ENCODE results near the gene UBE2E1. TPM values are rescaled to one million over a fixed set of nuclear protein-coding genes. Genes with fewer than 3 reads are reported as not detected.
A peak's percentile ranks its signal among the peaks of the same experiment; 100 is the strongest.
"Not testable (repeated sequence)": the region's sequence is repeated elsewhere in the genome, so short reads cannot be mapped to it uniquely, and the experiment has no call there.

Gene UBE2E1
- total RNA-seq, 1 donor from 2014 or later = 124 TPM

DNA sequence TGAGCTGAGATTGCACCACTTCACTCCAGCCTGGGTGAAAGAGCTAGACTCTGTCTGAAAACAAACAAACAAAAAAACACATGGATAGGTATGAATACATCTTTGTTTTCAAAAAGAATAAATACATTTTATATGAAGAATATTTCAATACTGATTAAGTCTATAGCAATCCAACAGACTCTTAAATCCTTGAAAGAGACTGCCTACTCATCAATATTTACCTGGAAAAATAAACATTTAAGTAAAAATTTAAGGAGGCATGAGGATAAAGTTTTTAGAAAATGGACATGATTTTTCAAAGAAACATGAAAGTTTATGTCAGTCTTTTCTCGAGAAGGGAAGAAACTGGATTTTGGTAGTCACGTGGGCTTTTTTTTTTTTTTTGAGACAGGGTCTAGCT, 105.6 kb downstream of the UBE2E1 start:
- Histone ChIP-seq H3K36me3 (ENCODE audit: control insufficient read depth, insufficient read depth, low read length) (no peaks in the 10 kb centered on the region), H3K4me3 (ENCODE audit: low read depth, low read length) (no peak overlapping the region), H3K27me3 (ENCODE audit: control insufficient read depth, insufficient read depth, low read length) (no peaks in the 10 kb centered on the region)
- no peak for DNase-seq (ENCODE audit: low read depth)
- TF ChIP-seq, protein P1, sequence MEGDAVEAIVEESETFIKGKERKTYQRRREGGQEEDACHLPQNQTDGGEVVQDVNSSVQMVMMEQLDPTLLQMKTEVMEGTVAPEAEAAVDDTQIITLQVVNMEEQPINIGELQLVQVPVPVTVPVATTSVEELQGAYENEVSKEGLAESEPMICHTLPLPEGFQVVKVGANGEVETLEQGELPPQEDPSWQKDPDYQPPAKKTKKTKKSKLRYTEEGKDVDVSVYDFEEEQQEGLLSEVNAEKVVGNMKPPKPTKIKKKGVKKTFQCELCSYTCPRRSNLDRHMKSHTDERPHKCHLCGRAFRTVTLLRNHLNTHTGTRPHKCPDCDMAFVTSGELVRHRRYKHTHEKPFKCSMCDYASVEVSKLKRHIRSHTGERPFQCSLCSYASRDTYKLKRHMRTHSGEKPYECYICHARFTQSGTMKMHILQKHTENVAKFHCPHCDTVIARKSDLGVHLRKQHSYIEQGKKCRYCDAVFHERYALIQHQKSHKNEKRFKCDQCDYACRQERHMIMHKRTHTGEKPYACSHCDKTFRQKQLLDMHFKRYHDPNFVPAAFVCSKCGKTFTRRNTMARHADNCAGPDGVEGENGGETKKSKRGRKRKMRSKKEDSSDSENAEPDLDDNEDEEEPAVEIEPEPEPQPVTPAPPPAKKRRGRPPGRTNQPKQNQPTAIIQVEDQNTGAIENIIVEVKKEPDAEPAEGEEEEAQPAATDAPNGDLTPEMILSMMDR (IDR thresholded peaks at IDR 0.05; ENCODE audit: insufficient read depth, low read length, severe bottlenecking) = no peak
- FAIRE-seq = no peak

DNA sequence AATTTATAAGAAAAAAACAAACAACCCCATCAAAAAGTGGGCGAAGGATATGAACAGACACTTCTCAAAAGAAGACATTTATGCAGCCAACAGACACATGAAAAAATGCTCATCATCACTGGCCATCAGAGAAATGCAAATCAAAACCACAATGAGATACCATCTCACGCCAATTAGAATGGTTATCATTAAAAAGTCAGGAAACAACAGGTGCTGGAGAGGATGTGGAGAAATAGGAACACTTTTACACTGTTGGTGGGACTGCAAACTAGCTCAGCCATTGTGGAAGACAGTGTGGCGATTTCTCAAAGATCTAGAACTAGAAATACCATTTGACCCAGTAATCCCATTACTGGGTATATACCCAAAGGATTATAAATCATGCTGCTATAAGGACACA, 106.6 kb downstream of the UBE2E1 start:
- H3K4me3 ChIP-seq (ENCODE audit: low read depth, low read length); DNase-seq (ENCODE audit: low read depth); H3K36me3 ChIP-seq (ENCODE audit: control insufficient read depth, insufficient read depth, low read length); H3K27me3 ChIP-seq (ENCODE audit: control insufficient read depth, insufficient read depth, low read length); FAIRE-seq: not testable (repeated sequence)

DNA sequence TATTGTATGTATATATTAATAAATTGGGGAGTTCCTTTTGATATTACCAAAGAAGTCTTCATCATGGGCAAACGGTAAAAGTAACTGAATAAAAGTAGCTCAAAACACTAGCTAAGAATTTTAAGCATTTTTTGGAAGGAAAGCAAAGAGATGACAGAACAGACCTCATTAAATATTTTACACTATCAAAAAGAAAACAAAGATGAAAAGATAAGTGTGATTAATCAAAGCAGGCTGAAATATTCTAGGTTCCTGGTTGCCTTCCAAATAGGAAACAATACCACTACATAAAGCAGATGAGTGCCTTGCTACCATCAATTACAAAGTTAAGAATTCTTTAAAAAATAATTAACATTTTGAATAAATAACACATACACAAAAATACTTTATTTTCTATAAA, 107.4 kb downstream of the UBE2E1 start:
- Histone ChIP-seq H3K27me3 (ENCODE audit: control insufficient read depth, insufficient read depth, low read length) (no peaks in the 10 kb centered on the region), H3K4me3 (ENCODE audit: low read depth, low read length) (no peak overlapping the region), H3K36me3 (ENCODE audit: control insufficient read depth, insufficient read depth, low read length) (peaks cover 3% of the 10 kb centered on the region)
- TF ChIP-seq, protein P1 (IDR thresholded peaks at IDR 0.05; ENCODE audit: insufficient read depth, low read length, severe bottlenecking) = no peak
- DNase-seq (ENCODE audit: low read depth) (no peak), FAIRE-seq (no peak)

DNA sequence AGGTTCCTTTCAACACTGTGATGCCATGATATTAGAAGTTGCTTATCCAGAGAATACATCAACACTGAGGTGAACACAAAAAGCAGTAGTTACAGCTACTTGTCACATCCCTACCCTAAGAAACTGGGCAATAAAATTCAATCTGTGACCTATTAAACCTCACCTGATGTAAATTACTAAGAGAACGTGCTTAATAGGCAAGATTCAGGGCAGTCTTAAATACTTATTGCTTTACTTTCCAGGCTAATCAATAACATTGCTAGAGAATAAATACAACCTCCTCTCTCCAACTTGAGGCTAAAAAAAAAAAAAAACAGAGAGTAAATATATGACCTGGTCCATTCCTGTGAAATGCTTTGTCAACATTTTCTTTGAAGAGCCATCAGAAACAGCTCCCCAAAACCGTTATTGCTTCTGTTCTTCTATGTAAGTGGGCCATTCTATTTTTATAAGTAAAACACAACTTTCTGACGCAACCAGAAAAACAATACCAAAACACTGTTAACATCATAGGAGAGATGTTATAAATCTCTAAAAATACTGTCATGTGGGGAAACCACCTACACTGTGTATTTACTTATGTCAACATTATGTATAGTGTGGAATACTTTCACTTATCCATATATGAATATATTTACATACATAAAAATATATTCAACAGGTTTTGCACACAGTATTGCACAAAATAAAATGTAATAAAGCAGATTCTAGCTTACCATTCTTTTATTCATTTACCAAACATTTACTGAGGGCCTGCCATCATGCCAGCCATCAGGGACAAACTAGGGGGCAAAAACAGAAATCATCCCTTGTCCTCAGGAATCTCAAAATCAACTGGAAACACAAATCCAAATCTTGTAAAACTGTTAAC, 108.4 kb downstream of the UBE2E1 start:
- peaks cover 7% of the 10 kb centered on the region for H3K36me3 ChIP-seq (ENCODE audit: control insufficient read depth, insufficient read depth, low read length)
- no peak for FAIRE-seq
- no peak for DNase-seq (ENCODE audit: low read depth)
- H3K27me3 ChIP-seq (ENCODE audit: control insufficient read depth, insufficient read depth, low read length) = no peaks in the 10 kb centered on the region
- no peak overlapping the region for H3K4me3 ChIP-seq (ENCODE audit: low read depth, low read length)
- TF ChIP-seq, protein P1 (IDR thresholded peaks at IDR 0.05; ENCODE audit: insufficient read depth, low read length, severe bottlenecking) = no peak

DNA sequence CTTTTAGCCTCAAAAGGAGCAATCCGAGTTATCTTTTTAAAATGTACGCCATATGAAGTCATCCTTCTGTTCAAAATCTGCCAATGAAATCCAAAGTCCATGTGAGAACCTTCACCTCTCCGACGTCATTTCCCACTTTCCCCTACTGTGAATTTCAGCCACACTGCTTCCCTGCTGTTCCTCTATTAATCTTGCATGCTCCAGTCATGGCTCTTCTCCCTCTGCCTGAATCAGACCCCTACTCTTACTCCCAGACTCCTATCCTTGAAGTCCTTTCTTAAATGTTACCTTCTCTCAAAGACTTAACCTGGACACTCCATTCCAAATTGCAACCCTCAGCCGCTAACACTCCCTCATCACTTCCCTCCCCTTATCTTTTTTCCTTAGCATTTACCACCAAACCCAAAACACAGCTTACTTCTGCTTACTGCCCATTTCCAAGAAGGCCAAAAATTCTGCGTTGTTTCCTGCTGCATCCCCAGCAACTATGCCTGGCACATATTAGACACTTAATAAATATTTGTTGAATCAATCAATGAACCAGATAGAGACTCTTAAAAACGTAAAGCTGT, 109.9 kb downstream of the UBE2E1 start:
- DNase-seq (ENCODE audit: low read depth) (no peak), FAIRE-seq (no peak)
- Histone ChIP-seq H3K36me3 (ENCODE audit: control insufficient read depth, insufficient read depth, low read length) (peaks cover 7% of the 10 kb centered on the region), H3K4me3 (ENCODE audit: low read depth, low read length) (peak overlapping the region; percentile 100), H3K27me3 (ENCODE audit: control insufficient read depth, insufficient read depth, low read length) (no peaks in the 10 kb centered on the region)
- TF ChIP-seq, protein P1 (IDR thresholded peaks at IDR 0.05; ENCODE audit: insufficient read depth, low read length, severe bottlenecking) = no peak

DNA sequence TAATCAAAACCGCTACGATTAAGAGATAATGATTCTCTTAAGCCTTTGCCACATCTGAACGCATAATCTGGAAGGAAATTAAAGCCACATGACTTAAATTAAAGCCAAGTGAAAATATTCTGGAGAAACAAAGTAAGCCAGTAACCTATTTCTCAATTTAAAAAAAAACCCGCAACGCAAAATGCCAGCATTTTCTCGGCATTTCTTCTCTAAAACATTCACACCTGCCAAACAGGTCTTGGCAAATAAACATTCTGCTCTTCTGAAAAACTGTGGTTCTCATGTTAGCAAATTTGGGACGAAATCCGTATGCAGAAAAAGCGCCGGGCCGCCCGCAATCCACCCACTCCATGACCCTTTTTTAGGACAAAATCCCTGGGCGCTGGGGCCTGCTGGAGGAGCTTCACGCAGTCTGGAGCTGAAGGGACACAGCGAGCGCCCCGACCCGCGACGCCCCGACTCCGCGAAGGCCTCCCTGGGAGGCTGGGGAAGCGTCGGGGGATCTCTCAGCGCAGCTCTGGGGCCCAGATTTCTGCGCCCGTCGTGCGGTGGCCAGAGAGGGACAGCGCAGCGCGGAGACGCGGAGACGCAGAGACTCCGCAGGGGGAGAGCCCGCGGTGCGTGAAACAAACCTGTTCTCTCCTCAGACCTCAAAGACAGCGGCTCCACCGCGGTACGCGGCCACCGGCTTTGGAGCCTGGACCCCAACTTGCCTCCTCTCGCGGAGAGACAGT, 110.6 kb downstream of the UBE2E1 start:
- peaks cover 7% of the 10 kb centered on the region for H3K36me3 ChIP-seq (ENCODE audit: control insufficient read depth, insufficient read depth, low read length)
- peak overlapping the region; percentile 100 for H3K4me3 ChIP-seq (ENCODE audit: low read depth, low read length)
- no peak for DNase-seq (ENCODE audit: low read depth)
- no peak for FAIRE-seq
- TF ChIP-seq, protein P1 (IDR thresholded peaks at IDR 0.05; ENCODE audit: insufficient read depth, low read length, severe bottlenecking) = no peak
- H3K27me3 ChIP-seq (ENCODE audit: control insufficient read depth, insufficient read depth, low read length) = no peaks in the 10 kb centered on the region

Data from bronchial epithelial cell (primary cell).